H1 (cell line): ENCODE measurements around the gene C3orf38. TPM values are rescaled to one million over a fixed set of nuclear protein-coding genes. Genes with fewer than 3 reads are reported as not detected.
A peak's percentile ranks its signal among the peaks of the same experiment; 100 is the strongest.

Experiments
- CTCF ChIA-PET: fragments of 300-600 bp; sonication (Branson Sonifier 250); formaldehyde crosslinking; loops from one replicate; lab custom pipeline; 2021; ENCODE audit not compliant: partially characterized antibody; lab: Charles Lee
- POLR2A ChIA-PET: fragments of 300-600 bp; sonication (Branson Sonifier 250); formaldehyde crosslinking; loops from one replicate; lab custom pipeline; 2021; ENCODE audit warnings: inconsistent platforms; ENCODE audit not compliant: partially characterized antibody; lab: Charles Lee
- DNase-seq, 2 experiments: peaks; one replicate each; pipeline versions ENCODE4 v3.0.0 to v3.0.0-alpha.2; 2010 to 2022; ENCODE audit warnings: low spot score in 2 of 2, low read depth in 1 of 2, mixed read lengths in 1 of 2
- FAIRE-seq: peaks from 2 replicates; lab custom pipeline; 2011; peaks lifted over from hg19 to GRCh38; lab: Jason Lieb, UNC
- H2AFZ ChIP-seq: 2 replicates; pipeline ENCODE4 v1.8.1; 2012; ENCODE audit warnings: low read length, inconsistent platforms
- H2AK5ac ChIP-seq: 2 replicates; pipeline ENCODE4 v1.6.1; 2013; ENCODE audit warnings: low read depth, low read length
- H2BK120ac ChIP-seq: replicated peaks from 2 replicates; pipeline ENCODE3; 2013; ENCODE audit warnings: low read depth, low read length, inconsistent platforms
- H2BK12ac ChIP-seq: 2 replicates; pipeline ENCODE4 v1.6.1; 2013; ENCODE audit warnings: low read depth, low read length
- H2BK15ac ChIP-seq: 2 replicates; pipeline ENCODE4 v1.6.1; 2013; ENCODE audit warnings: low read length
- H2BK20ac ChIP-seq: 2 replicates; pipeline ENCODE4 v1.6.1; 2013; ENCODE audit warnings: low read length
- H2BK5ac ChIP-seq: 2 replicates; pipeline ENCODE4 v1.6.1; 2013; ENCODE audit warnings: low read depth, low read length
- H3K14ac ChIP-seq: 2 replicates; pipeline ENCODE4 v1.6.1; 2013; ENCODE audit warnings: inconsistent platforms; ENCODE audit not compliant: insufficient read length
- H3K18ac ChIP-seq: 2 replicates; pipeline ENCODE4 v1.6.1; 2013; ENCODE audit warnings: low read length; ENCODE audit errors: extremely low read depth
- H3K23ac ChIP-seq: 2 replicates; pipeline ENCODE4 v1.6.1; 2013; ENCODE audit warnings: inconsistent platforms; ENCODE audit not compliant: insufficient read length
- H3K23me2 ChIP-seq: 2 replicates; pipeline ENCODE4 v1.6.1; 2013; ENCODE audit warnings: low read depth, low read length
- H3K27ac ChIP-seq: 2 replicates; pipeline ENCODE4 v1.6.1; 2011; ENCODE audit warnings: low read depth, low read length, inconsistent platforms
- H3K27me3 ChIP-seq, 4 experiments: replicated peaks in 1 of 4; 1 replicate in 1 of 4; 2 replicates in 3 of 4; pipeline versions ENCODE4 v1.6.1 to v1.8.1; 2011 to 2013; ENCODE audit warnings: low read length in 3 of 4, mild to moderate bottlenecking in 3 of 4, inconsistent platforms in 2 of 4, mixed read lengths in 2 of 4, moderate library complexity in 1 of 4; ENCODE audit not compliant: control insufficient read depth in 3 of 4, insufficient read depth in 3 of 4; ENCODE audit errors: extremely low read depth in 1 of 4
- H3K36me3 ChIP-seq, 4 experiments: 2 replicates each; pipeline versions ENCODE4 v1.6.1 to v1.8.1; 2011 to 2013; ENCODE audit warnings: mild to moderate bottlenecking in 4 of 4, low read length in 3 of 4, moderate library complexity in 2 of 4, control low read depth in 1 of 4, inconsistent platforms in 1 of 4; ENCODE audit not compliant: insufficient read depth in 4 of 4, control insufficient read depth in 2 of 4
- H3K4ac ChIP-seq: replicated peaks from 2 replicates; pipeline ENCODE3; 2013; ENCODE audit warnings: low read length, low read depth, mixed read lengths, inconsistent platforms; ENCODE audit not compliant: insufficient read length
- H3K4me1 ChIP-seq, 4 experiments: replicated peaks in 1 of 4; 1 replicate in 1 of 4; 2 replicates in 3 of 4; pipeline versions ENCODE4 v1.6.1 to v1.8.1; 2011 to 2013; ENCODE audit warnings: low read length in 3 of 4, inconsistent platforms in 2 of 4, mixed read lengths in 1 of 4; ENCODE audit not compliant: insufficient read depth in 4 of 4, control insufficient read depth in 3 of 4
- H3K4me2 ChIP-seq, 2 experiments: 2 replicates each; pipeline versions ENCODE4 v1.6.1 to v1.8.1; 2011 to 2013; ENCODE audit warnings: low read depth in 2 of 2, low read length in 2 of 2, control low read depth in 1 of 2, inconsistent platforms in 1 of 2, mild to moderate bottlenecking in 1 of 2; ENCODE audit not compliant: insufficient read depth in 1 of 2
- H3K4me3 ChIP-seq, 4 experiments: fragments of 200-600, 300-600 bp in 1 of 4; sonication (generic), shearing (Covaris generic), sonication (Bioruptor Twin) in 1 of 4; 2 replicates each; pipeline versions ENCODE4 v1.5.1 to v1.8.1; 2011 to 2016; ENCODE audit warnings: low read length in 4 of 4, low read depth in 3 of 4, control low read depth in 2 of 4, inconsistent platforms in 2 of 4, mild to moderate bottlenecking in 2 of 4, mixed read lengths in 1 of 4, moderate library complexity in 1 of 4; ENCODE audit not compliant: insufficient read depth in 2 of 4; ENCODE audit errors: extremely low read depth in 1 of 4
- H3K56ac ChIP-seq: replicated peaks from 2 replicates; pipeline ENCODE3; 2013; ENCODE audit warnings: low read depth, mild to moderate bottlenecking, mixed read lengths, low read length, inconsistent platforms; ENCODE audit not compliant: insufficient read length
- H3K79me1 ChIP-seq: 2 replicates; pipeline ENCODE4 v1.6.1; 2013; ENCODE audit warnings: low read depth, low read length, control low read depth
- H3K79me2 ChIP-seq, 2 experiments: 2 replicates each; pipeline versions ENCODE4 v1.6.1 to v1.8.1; 2012 to 2013; ENCODE audit warnings: low read length in 2 of 2, mild to moderate bottlenecking in 2 of 2, inconsistent platforms in 1 of 2; ENCODE audit not compliant: insufficient read depth in 2 of 2, control insufficient read depth in 1 of 2
- H3K9ac ChIP-seq, 4 experiments: replicated peaks in 1 of 4; 1 replicate in 1 of 4; 2 replicates in 3 of 4; pipeline versions ENCODE4 v1.6.1 to v1.8.1; 2011 to 2013; ENCODE audit warnings: low read depth in 3 of 4, low read length in 3 of 4, control low read depth in 2 of 4, mild to moderate bottlenecking in 2 of 4, moderate library complexity in 2 of 4, inconsistent platforms in 1 of 4; ENCODE audit errors: extremely low read depth in 1 of 4
- H3K9me3 ChIP-seq, 2 experiments: 2 replicates each; pipeline versions ENCODE4 v1.6.1 to v1.8.1; 2012 to 2013; ENCODE audit warnings: mild to moderate bottlenecking in 2 of 2, moderate library complexity in 2 of 2, control low read depth in 1 of 2, inconsistent platforms in 1 of 2, low read depth in 1 of 2, low read length in 1 of 2, mixed read lengths in 1 of 2; ENCODE audit not compliant: insufficient read depth in 2 of 2
- H4K20me1 ChIP-seq, 2 experiments: replicated peaks in 1 of 2; 2 replicates each; pipeline versions ENCODE3 to v1.8.1; 2011 to 2013; ENCODE audit warnings: inconsistent platforms in 2 of 2, low read length in 2 of 2, mild to moderate bottlenecking in 1 of 2; ENCODE audit not compliant: insufficient read depth in 2 of 2, control insufficient read depth in 1 of 2
- H4K5ac ChIP-seq: 2 replicates; pipeline ENCODE4 v1.6.1; 2013; ENCODE audit warnings: low read length, low read depth, mixed read lengths, inconsistent platforms; ENCODE audit not compliant: insufficient read length
- H4K8ac ChIP-seq: 2 replicates; pipeline ENCODE4 v1.8.0; 2013; ENCODE audit warnings: mild to moderate bottlenecking, moderate library complexity, low read length, inconsistent platforms; ENCODE audit not compliant: insufficient read depth; ENCODE audit errors: extremely low read depth
- H4K91ac ChIP-seq: replicated peaks from 2 replicates; pipeline ENCODE3; 2013; ENCODE audit warnings: low read length, mixed read lengths, inconsistent platforms; ENCODE audit not compliant: insufficient read length
- BACH1 ChIP-seq: IDR thresholded peaks from 2 replicates; pipeline ENCODE4 v1.6.1; 2012; ENCODE audit warnings: low read length, improper control_type of control experiment
- CBX5 ChIP-seq: fragments of 300-800, 300-1000 bp; sonication (generic); IDR thresholded peaks from 2 replicates; pipeline ENCODE4 v1.7.1; 2016; ENCODE audit warnings: antibody characterized with exemption, low read length, low read depth
- CREB1 ChIP-seq: IDR thresholded peaks from 2 replicates; pipeline ENCODE4 v1.6.1; 2012; ENCODE audit warnings: inconsistent platforms
- HDAC2 ChIP-seq, 2 experiments: fragments of 300-600 bp in 1 of 2; sonication (generic) in 1 of 2; IDR thresholded peaks; 2 replicates each; pipeline ENCODE4 v1.6.1; 2011 to 2012; ENCODE audit warnings: low read depth in 2 of 2, low read length in 2 of 2, mild to moderate bottlenecking in 2 of 2, moderate library complexity in 2 of 2, borderline replicate concordance in 1 of 2, inconsistent platforms in 1 of 2
- JUN ChIP-seq: IDR thresholded peaks from 2 replicates; pipeline ENCODE4 v1.6.1; 2011; ENCODE audit warnings: low read depth, mild to moderate bottlenecking, improper control_type of control experiment, low read length
- JUND ChIP-seq: IDR thresholded peaks from 2 replicates; pipeline ENCODE4 v1.6.1; 2011; ENCODE audit warnings: mild to moderate bottlenecking, improper control_type of control experiment, low read length
- KDM4A ChIP-seq: IDR thresholded peaks from one replicate; pipeline ENCODE4 v1.7.1; 2012; ENCODE audit warnings: low read depth, mild to moderate bottlenecking, moderate library complexity, low read length, inconsistent platforms; ENCODE audit not compliant: severe bottlenecking
- POLR2AphosphoS5 ChIP-seq: IDR thresholded peaks from 2 replicates; pipeline ENCODE4 v1.6.1; 2011; ENCODE audit warnings: low read depth, low read length
- RBBP5 ChIP-seq: IDR thresholded peaks from 2 replicates; pipeline ENCODE4 v1.7.1; 2012; ENCODE audit warnings: low read depth, mild to moderate bottlenecking, inconsistent platforms, low read length, moderate library complexity, borderline replicate concordance
- SP4 ChIP-seq: IDR thresholded peaks from 2 replicates; pipeline ENCODE4 v1.6.1; 2012; ENCODE audit warnings: low read length, inconsistent platforms
- SUZ12 ChIP-seq: fragments of 200-600 bp; sonication (generic); IDR thresholded peaks from 2 replicates; pipeline ENCODE4 v1.6.1; 2012; ENCODE audit warnings: mild to moderate bottlenecking, inconsistent platforms, low read length, moderate library complexity, mixed read lengths
- TAF1 ChIP-seq: IDR thresholded peaks from 2 replicates; pipeline ENCODE4 v1.6.1; 2011; ENCODE audit warnings: mild to moderate bottlenecking, low read depth, low read length
- TAF7 ChIP-seq: optimal IDR thresholded peaks from 2 replicates; pipeline ENCODE3; 2011; ENCODE audit warnings: low read depth, mild to moderate bottlenecking, inconsistent platforms, low read length, moderate library complexity, borderline replicate concordance
- WGBS, 2 experiments: shearing (Covaris generic) in 1 of 2; methylation state at CpG; one replicate each; pipeline versions ENCODE4 v1.1.6 to v1.1.7; 2013 to 2015; ENCODE audit warnings: low lambda C conversion rate in 2 of 2, mixed read lengths in 2 of 2, inconsistent platforms in 1 of 2, low coverage in 1 of 2, missing lambda C conversion rate in 1 of 2; ENCODE audit not compliant: insufficient replicate concordance in 2 of 2, insufficient coverage in 1 of 2, insufficient read length in 1 of 2; ENCODE audit errors: extremely low coverage in 1 of 2, missing lambda C conversion rate in 1 of 2; 5-methylcytosine and 5-hydroxymethylcytosine counted together
- polyA plus RNA-seq, 7 experiments: library from polyadenylated mRNA; depleted of rRNA in 3 of 7; stranded (reverse) in 5 of 7; unstranded in 2 of 7; fragments of >200 nt in 5 of 7; fragments of 200-250 nt in 2 of 7; gene quantifications; 1 replicate in 5 of 7; 2 replicates in 1 of 7; 4 replicates in 1 of 7; pipeline versions ENCODE4 v1.2.1 to v1.2.3, GENCODE V29; 2011 to 2013; ENCODE audit warnings: missing spikeins in 2 of 7, mixed read lengths in 2 of 7
- total RNA-seq: library from RNA; stranded (reverse); fragmentation: NEBNext Ultra II Directional; extraction: Animal tissue kit (Norgen Biotek cat#: 25700); gene quantifications from 2 replicates; pipeline ENCODE4 v1.2.1, GENCODE V29; 2021

C3orf38 gene
- total and polyA plus RNA-seq, 2 of the 8 experiments (the other 6 are each of a cell fraction or from before 2014, with no cell fraction given): 8.6 to 32.1 TPM

DNA sequence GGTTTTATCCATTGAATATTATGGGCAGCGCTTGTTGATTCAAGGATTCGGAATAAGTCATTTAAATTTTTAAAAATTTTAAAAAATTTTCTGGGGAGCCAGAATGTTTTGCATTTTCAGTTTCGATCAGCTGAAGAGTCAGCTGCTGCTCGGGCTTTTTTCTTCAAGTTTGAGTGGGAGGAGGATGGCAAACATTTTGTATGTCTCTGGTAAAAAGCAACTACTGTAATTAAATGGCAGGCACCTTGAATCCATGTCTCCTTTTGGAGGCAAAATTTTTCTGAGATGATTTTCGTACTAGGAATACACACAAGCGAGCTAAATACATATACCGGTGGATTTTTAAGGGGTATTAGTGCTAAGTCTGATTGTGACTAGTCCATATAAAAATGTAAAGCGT is 612 bp downstream of the C3orf38 start:
- Histone ChIP-seq H2BK20ac (no peak overlapping the region), H4K20me1 (peaks cover 0 to 2% of the 10 kb centered on the region in 2 experiments), H3K4ac (no peak overlapping the region), H3K27me3 (no peaks in the 10 kb centered on the region), H3K79me1 (no peaks in the 10 kb centered on the region), H2BK120ac (no peak overlapping the region), H3K4me2 (peak overlapping the region; percentile 75 to 78), H2BK15ac (no peak overlapping the region), H4K91ac (no peak overlapping the region), H3K56ac (peak overlapping the region; percentile 95), H3K18ac (no peak overlapping the region), H3K36me3 (peaks cover 4 to 21% (median 9%) of the 10 kb centered on the region in 4 experiments; a peak in 6 of 8 replicates), H2AFZ (no peak overlapping the region), H4K8ac (peak overlapping the region; percentile 99; the same call in 1 of the 2 replicates), H3K9me3 (no peaks in the 10 kb centered on the region), H3K4me1 (no peaks in the 10 kb centered on the region), H3K27ac (peak overlapping the region; percentile 97; the same call in 1 of the 2 replicates), H3K9ac (peak overlapping the region; percentile 76 to 98 (median 94)), H3K23ac (no peak overlapping the region), H2BK5ac (peak overlapping the region; percentile 92; the same call in 1 of the 2 replicates), H3K4me3 (peak overlapping the region; percentile 75 to 99 (median 96)), H3K79me2 (peaks cover 3 to 81% of the 10 kb centered on the region in 2 experiments; a peak in 3 of 4 replicates), H2AK5ac (no peak overlapping the region), H3K14ac (no peak overlapping the region), H3K23me2 (peaks cover 2% of the 10 kb centered on the region; the same call in 1 of the 2 replicates), H4K5ac (peak overlapping the region; percentile 97), H2BK12ac (no peak overlapping the region; the same call in 1 of the 2 replicates)
- POLR2A ChIA-PET: interaction anchor here (1.0 to 3.5 kb wide), 5 partner anchors 13 to 91 kb away, joined by 3 to 19 read pairs (median 7); partner anchors contain the start of genes CGGBP1 and ZNF654
- 2% methylated on average over 8 of the region's 8 CpGs; no CpG with 5 or more reads in 1 of the 2 experiments for WGBS, 2 experiments
- CTCF ChIA-PET: interaction anchor here (0.8 to 2.0 kb wide), 4 partner anchors 23 to 146 kb away, joined by 3 to 6 read pairs (median 4); no protein-coding TSS in a partner anchor
- no peak for DNase-seq
- no peak for FAIRE-seq
- no peak for TF ChIP-seq BACH1
- TF ChIP-seq SUZ12: no peak
- no peak for TF ChIP-seq CBX5
- no peak for TF ChIP-seq POLR2AphosphoS5
- TF ChIP-seq HDAC2 (IDR thresholded peaks at IDR 0.05; ENCODE audit: borderline replicate concordance in 1 of 2, low read depth in 2 of 2, low read length in 2 of 2): no peak
- TF ChIP-seq JUND: no peak
- no peak for TF ChIP-seq TAF1
- TF ChIP-seq KDM4A: no peak
- no peak for TF ChIP-seq SP4
- no peak for TF ChIP-seq CREB1
- no peak for TF ChIP-seq TAF7
- TF ChIP-seq JUN: no peak
- no peak for TF ChIP-seq RBBP5
